AG04449 (cell line): ENCODE data around the gene FUT3.

Source experiments
- CTCF ChIA-PET: fragments of 350-600 bp; formaldehyde crosslinking; extraction: SDS; loops from one replicate; lab custom pipeline; 2021; ENCODE audit warnings: antibody characterized with exemption; lab: Yijun Ruan, JAX
- POLR2A ChIA-PET: fragments of 400-600, 350-600 bp; formaldehyde crosslinking; extraction: SDS; loops from one replicate; lab custom pipeline; 2020; ENCODE audit warnings: antibody characterized with exemption, inconsistent platforms; lab: Yijun Ruan, JAX
- DNase-seq: peaks from one replicate; pipeline ENCODE4 v3.0.0-alpha.2; 2010; ENCODE audit warnings: low read depth, low spot score
- H3K4me3 ChIP-seq: 2 replicates; pipeline ENCODE4 v1.5.1; 2011; ENCODE audit warnings: low read depth, mild to moderate bottlenecking, control low read depth, low read length
- CTCF ChIP-seq: IDR thresholded peaks from one replicate; pipeline ENCODE4 v1.5.1; 2011; ENCODE audit warnings: mild to moderate bottlenecking, moderate library complexity, low read length, control low read depth, inconsistent platforms; ENCODE audit not compliant: insufficient read depth; ENCODE audit errors: missing control alignments

Gene FUT3

GRCh38 chr19:5895890-5896289, 44.6 kb upstream of the FUT3 start:
- DNase-seq, result no peak
- CTCF ChIA-PET, result interaction anchor here (0.9 to 3.9 kb wide), 3 partner anchors 71 to 126 kb away, joined by 3 to 31 read pairs (median 3); partner anchors contain the start of gene NRTN
- POLR2A ChIA-PET, result no interaction called here
- no peak for TF ChIP-seq CTCF
- no peak overlapping the region for H3K4me3 ChIP-seq

DNA sequence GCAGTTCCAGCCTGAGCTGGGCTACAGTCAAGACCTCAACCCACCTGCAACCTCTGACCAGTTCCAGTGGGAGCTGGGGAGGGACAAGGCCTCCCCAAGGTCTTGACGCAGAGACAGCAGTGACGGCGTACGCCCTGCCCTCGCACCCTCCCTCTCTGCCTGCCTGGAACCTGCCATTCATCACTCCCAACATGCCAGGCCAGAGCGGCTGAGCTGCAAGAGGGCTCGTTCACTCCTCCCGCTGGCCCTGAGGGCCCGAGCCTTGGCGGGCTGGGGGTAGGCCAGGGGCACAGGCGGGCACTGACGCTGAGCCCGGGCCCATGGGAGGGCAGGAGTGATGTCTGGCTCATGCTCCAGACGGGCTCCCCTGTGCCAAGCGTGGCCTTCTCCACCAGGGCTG, 44.2 kb upstream of the FUT3 start:
- no peak for TF ChIP-seq CTCF

GRCh38 chr19:5894704-5895349, 43.6 kb upstream of the FUT3 start:
- no peak for DNase-seq
- ChIA-PET POLR2A (no interaction called here), CTCF (interaction anchor here (0.9 to 3.9 kb wide), 2 partner anchors 91 to 127 kb away, joined by 3 to 31 read pairs; partner anchors contain the start of gene NRTN)
- TF ChIP-seq CTCF, result no peak
- no peak overlapping the region for H3K4me3 ChIP-seq

More for the DNA sequence above, 44.2 kb upstream of the FUT3 start:
- H3K4me3 ChIP-seq, result no peak overlapping the region
- no peak for DNase-seq
- CTCF ChIA-PET, result interaction anchor here (0.9 to 3.9 kb wide), 2 partner anchors 92 to 127 kb away, joined by 3 to 31 read pairs; partner anchors contain the start of gene NRTN
- POLR2A ChIA-PET, result no interaction called here

DNA sequence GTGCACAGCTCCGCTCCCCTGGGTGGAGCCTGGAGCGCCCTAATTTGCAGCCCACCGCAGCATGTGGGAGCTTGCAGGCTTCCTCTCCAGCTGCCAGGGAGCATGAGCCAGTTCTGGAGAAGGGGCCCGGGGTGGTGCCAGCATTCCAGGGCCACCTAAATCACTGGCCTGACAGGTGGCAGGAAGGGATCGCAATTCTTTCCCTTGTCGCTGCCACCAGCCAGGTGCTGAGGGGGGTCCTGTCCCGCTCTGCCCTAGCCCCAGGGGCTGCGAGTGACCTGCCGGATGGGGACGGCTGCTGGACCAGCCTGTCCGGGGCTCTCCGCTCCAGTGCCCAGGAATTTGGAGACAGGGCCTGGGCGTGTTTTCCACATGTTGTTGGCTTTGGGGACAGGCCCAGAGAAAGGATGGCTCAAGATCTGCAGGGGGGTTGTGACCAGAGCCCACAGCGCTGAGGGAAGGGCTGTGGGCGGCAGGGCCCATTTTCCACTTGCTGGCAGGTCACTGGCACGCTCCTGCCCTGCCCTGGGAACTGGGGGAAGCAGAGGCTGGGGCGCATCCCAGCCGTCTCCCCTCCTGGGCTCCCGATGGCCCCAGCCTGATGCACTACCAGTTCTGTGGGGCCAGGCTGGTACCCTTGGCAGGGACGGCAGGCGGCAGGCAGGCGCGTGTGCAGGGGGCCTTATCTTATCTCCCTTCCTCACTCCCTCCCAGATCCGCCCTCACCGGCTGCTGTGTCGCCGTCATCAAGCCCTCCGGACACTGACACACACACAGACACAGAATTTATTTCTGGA, 42.9 kb upstream of the FUT3 start:
- ChIA-PET POLR2A (no interaction called here), CTCF (interaction anchor here (0.6 to 5.0 kb wide), 7 partner anchors 9 to 122 kb away, joined by 3 to 100 read pairs (median 4); partner anchors contain the start of genes NDUFA11, NRTN and VMAC)
- no peak overlapping the region for H3K4me3 ChIP-seq
- no peak for DNase-seq
- no peak for TF ChIP-seq CTCF

GRCh38 chr19:5893296-5893903, 42.2 kb upstream of the FUT3 start:
- H3K4me3 ChIP-seq, result no peak overlapping the region
- no peak for DNase-seq
- ChIA-PET POLR2A (interaction anchor here (1.6 kb wide), 1 partner anchor 10 kb away, joined by 5 read pairs; the partner anchor contains the start of gene NDUFA11), CTCF (interaction anchor here (0.6 to 5.0 kb wide), 15 partner anchors 10 to 129 kb away, joined by 3 to 100 read pairs (median 4); partner anchors contain the start of genes NDUFA11, NRTN and VMAC)
- no peak for TF ChIP-seq CTCF
